Heart left ventricle (tissue), 13 donors: Measurements from ENCODE around the gene TAOK2.

Source experiments
- CTCF ChIP-seq, 12 donors: fragments of 200-600 bp; sonication (generic) in 4 of 12; IDR thresholded peaks; one replicate each; pipeline versions ENCODE4 v1.5.0 to v1.8.0; 2018 to 2022; ENCODE audit warnings: antibody characterized with exemption in 12 of 12, mild to moderate bottlenecking in 5 of 12
- POLR2A ChIP-seq, 2 donors: fragments of 450-650 bp; IDR thresholded peaks; one replicate each; pipeline ENCODE4 v1.6.1; 2017; ENCODE audit warnings: antibody characterized with exemption in 2 of 2, mild to moderate bottlenecking in 2 of 2, moderate library complexity in 2 of 2
- donor health status: ischemic (EF 13 %, LVEDD 7.1; RV severe dilation, severe dysfunction).
- donor health status: DM: no; HTN: yes; CAD: no.
- donor health status: DM: no; HTN: no; CAD: no.
- donor health status: ischemic (EF 25% LVEDD 6.9; RV normal size, moderate dysfunction).
- donor health status: ischemic (EF 25% LVEDD 5.7; RV mildly dilated, moderate dysfunction).
- donor health status: ischemic (EF 35%, LVEDD 5.7; RV mildly dilated, moderate dysfunction).
- donor health status: nonischemic (EF 11% LVEDD 7.7; RV severe dilation, severe dysfunction).
- donor health status: DM: yes; HTN: yes; CAD: no.
- donor health status: PGD.
- donor health status: ischemic (EF 29% LVEDD 5.4; RV normal size, mild dysfunction).
- donor health status: nonischemic (EF 23%, LVEDD 6.1; RV moderate dilation, normal function).

GRCh38 chr16:29978081-29978480, 4.4 kb downstream of the TAOK2 start:
- TF ChIP-seq CTCF (IDR thresholded peaks at IDR 0.05) (no peak), POLR2A (IDR thresholded peaks at IDR 0.05) (no peak)
